ENCODE data around the gene NKX2-4.

The NKX2-4 gene

DNA sequence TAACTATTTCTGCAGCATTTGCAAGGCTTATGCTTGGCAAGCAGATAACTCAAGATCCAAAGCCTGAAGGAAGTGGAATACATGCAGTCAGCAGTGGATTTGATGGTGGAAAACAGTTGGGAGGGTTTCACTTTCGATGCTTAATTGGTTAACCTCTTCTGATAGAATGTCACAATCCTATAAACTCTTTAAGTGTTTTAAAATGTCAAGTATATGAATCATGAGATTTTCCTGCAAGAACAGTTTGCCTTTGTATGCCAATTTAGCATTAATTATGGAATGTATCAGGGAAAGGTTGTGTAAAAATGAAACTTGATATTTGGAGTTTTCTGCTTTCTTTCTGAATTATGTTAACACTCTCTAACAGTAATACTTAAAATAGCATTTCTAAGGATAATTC, 36.6 kb downstream of the NKX2-4 start:
- no peak for DNase-seq (ENCODE audit: low read depth in 2 of 2)

DNA sequence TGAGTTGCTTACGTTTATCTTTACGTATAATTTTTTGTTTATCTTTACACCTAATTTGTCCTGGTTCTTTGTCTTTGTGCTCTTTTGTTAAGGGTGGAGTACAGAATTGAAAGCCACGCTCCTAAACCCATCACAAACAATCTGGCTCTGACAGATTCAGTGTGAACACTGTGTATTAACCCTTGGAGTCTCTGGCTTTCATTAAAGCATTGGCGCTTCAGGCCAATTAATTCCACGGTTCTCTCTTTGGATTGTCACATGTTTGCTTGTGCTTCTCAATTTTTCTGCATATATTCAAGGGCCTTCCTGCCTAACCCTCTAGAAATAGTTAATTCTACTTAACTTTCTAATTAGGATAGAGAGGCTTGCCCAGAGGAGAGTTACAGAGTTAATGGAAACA, 38.6 kb downstream of the NKX2-4 start:
- DNase-seq (ENCODE audit: low read depth in 2 of 2) = no peak

DNA sequence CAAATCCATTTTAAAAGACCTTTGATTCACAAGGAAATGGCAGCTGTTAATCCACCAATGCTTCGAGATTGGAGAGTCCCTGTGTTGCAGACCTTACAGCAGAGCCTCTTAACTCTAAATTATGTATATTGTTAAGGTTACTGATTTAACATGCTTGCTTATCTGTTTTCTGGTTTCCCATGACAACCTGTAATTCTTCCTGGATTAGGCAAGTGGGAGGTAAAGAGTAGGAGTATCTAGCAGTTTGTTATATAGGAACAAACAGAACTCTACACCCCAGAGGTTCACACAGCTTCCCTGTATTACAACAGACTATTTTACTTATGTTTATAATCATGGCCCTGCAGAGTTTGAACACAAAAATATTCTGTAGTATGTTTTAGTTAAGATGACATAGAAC, 39.5 kb downstream of the NKX2-4 start:
- DNase-seq (ENCODE audit: low read depth in 2 of 2) = no peak

DNA sequence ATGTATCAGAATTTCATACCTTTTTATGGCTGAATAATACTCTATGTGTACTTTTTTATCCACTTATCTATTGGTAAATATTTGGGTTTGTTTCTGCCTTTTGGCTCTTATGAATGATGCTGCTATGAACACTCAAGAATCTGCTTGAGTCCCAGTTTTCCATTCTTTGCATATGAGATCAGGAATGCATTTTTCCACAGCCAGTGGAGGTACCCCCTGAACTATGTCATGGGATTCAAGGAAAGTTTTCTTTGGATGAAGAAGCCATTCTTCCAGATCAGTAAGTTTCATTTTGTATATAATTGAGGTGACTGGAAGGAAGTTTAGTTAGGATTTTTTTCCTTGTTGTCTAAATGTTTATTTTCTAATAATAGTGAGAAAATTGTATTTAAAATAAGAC, 40.9 kb downstream of the NKX2-4 start:
- DNase-seq (ENCODE audit: low read depth in 2 of 2) = no peak

DNA sequence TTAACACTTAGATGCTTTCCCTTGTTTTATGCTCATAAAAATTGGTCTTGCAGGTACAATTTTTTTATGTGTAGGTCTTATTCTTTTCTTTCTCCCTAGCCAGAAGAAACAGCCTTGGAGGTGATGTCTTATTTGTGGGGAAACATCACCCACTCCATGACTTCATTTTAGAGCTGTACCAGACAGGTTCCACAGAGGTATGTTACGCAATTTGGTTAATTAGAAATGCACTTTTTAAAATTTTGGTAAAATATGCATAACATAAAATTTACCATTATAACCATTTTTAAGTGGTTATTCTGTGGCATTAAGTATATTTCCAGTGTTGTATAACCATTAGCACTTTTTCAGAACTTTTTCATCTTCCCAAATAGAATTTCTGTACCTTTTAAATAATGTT, 41.3 kb downstream of the NKX2-4 start:
- no peak for DNase-seq (ENCODE audit: low read depth in 2 of 2)

DNA sequence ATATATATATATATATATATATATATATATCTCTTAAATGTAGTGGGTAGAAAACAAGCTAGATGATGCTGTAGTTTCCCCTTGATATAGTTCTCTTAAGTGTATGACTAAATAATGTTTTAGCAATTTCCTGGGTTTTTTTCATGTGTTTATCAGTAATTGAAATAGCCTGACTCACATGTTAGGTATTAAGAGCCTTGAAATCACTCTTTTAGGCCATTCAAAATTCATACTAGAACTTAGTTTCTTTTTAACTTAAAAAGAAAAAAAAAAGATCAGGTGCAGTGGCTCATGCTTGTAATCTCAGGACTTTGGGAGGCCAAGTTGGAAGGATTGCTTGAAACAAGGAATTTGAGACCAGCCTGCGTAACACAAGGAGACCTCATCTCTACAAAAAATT, 44.1 kb downstream of the NKX2-4 start:
- DNase-seq (ENCODE audit: low read depth in 2 of 2) = no peak

DNA sequence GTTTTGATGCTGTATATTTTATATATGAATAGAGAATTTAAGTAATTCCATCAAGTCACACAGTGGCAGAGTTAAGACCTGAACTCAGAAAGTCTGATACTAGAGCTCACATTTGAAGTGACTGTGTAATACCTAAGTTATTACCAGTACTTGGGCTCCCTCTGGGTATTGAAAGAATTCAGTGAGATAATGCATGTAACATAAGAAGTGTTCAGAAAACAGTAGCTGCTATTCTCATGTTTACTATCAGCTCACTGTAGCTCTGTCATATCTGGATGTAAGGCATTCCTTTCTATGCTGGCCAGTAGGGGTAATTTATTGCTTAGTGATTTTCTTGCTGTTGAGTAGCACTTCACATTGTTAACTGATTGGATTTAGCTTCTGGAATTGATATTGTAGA, 44.6 kb downstream of the NKX2-4 start:
- DNase-seq (ENCODE audit: low read depth in 2 of 2) = no peak
